HG03060 (cell line): ENCODE data around the gene GSPT1.
"Not testable (repeated sequence)": the region's sequence is repeated elsewhere in the genome, so short reads cannot be mapped to it uniquely, and the experiment has no call there.

Source experiments
- ATAC-seq: cut with Tn5 transposase; IDR thresholded peaks from one replicate; pipeline ENCODE4 v1.9.1; 2021; ENCODE audit warnings: low read depth, moderate number of reproducible peaks; ENCODE audit not compliant: unreplicated experiment

The GSPT1 gene

DNA sequence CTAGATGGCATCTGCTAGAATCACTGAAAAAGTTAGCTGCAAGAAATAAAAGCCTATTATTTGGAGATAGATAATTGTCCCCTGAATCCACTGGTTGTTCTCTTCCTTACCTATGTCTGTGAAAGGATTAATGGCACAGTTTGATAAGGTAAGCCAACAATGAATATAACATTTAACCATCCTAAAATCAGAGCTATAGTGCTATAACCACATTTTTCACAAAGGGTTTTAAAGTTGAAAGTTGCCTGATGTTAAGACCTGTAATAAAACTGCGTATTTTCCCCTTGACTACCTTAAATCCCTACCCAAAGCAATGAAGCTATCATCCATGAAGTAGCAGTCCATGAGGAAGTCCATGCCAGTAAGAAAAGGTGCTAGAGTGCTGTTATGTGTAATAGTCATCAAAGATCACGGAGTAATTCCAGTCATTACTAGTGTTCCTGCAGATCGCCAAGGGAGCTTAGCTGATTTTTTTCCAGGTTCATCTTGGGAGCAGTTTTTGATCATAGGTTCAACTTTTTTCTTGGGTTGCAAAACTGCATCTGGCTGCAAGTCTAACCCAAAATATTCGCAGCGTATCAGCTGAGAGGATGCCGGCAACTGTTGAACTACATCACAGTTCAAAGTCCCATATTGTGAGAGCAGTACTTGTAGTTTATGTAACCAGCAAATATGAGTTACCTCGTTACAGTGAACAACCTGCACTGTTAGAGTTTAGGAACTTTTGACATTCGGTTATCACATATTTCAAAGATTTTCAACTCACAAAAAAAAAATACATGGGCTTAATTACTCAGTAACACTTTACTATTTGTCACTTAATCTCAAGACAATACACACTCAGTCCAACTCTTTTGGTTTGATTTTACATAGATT lies 46.2 kb downstream of the GSPT1 start:
- ATAC-seq = no peak

GRCh38 chr16:11868412-11868980 lies 47.3 kb downstream of the GSPT1 start:
- no peak for ATAC-seq

GRCh38 chr16:11862489-11862888 lies 53.3 kb downstream of the GSPT1 start:
- ATAC-seq = no peak

GRCh38 chr16:11857161-11857560 lies 58.6 kb downstream of the GSPT1 start:
- no peak for ATAC-seq

DNA sequence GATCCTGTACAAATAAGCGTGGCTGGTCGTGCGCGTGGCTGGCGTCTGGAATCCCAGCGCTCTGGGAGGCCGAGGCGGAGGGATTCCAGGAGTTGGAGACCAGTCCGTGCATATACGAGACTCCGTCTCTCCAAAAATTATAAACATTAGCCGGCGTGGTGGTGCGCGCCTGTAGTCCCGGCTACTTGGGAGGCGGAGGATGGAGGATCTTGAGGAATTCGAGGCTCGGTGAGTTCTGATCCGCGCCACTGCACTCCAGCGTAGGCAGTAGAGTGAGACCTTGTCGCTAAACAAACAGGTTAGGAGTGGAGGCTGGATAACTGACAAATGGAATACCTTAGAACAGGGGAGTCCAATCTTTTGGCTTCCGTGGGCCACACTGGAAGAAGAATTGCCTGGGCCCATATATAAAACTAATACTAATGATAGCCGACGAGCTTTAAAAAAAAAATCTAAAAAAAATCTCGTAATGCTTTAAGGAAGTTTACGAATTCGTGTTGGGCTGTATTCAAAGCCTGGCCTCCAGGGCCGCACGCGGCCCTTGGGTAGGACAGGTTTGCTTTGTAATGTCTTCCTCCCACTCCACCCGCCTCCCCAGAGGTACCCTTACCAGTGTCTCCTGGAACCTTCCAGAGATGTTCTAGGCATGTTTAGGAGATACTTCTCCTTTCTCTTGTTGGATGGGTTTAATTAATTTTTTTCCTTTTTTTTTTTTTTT lies 63.5 kb downstream of the GSPT1 start:
- no peak for ATAC-seq

GRCh38 chr16:11851294-11852091 lies 64.3 kb downstream of the GSPT1 start, which contains the start of gene RSL1D1:
TSS of gene RSL1D1 (minus strand) at chr16:11851542. CDS start at chr16:11851512, 30 bp downstream.
- ATAC-seq = peak; percentile 88

DNA sequence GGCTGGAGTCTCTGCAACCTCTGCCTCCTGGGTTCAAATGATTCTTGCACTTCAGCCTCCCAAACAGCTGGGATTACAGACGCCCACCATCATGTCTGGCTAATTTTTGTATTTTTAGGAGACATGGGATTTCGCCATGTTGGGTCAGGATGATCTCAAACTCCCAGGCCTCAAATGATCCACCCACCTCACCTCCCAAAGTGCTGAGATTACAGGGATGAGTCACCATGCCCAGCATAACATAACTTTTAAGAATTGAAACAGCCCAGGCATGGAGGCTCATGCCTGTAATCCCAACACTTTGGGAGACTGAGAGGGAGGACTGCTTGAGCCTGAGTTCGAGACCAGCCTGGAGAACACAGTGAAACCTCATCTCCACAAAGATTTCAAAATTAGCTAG lies 66.9 kb downstream of the GSPT1 start:
- ATAC-seq = no peak

- no peak for ATAC-seq
Observed at GRCh38 chr16:11844499-11844898, 71.3 kb downstream of the GSPT1 start.

GRCh38 chr16:11843861-11844260 lies 71.9 kb downstream of the GSPT1 start:
- ATAC-seq = no peak

- no peak for ATAC-seq
Observed at GRCh38 chr16:11843206-11843605, 72.5 kb downstream of the GSPT1 start.

- no peak for ATAC-seq
Observed at GRCh38 chr16:11841026-11841425, 74.7 kb downstream of the GSPT1 start.

DNA sequence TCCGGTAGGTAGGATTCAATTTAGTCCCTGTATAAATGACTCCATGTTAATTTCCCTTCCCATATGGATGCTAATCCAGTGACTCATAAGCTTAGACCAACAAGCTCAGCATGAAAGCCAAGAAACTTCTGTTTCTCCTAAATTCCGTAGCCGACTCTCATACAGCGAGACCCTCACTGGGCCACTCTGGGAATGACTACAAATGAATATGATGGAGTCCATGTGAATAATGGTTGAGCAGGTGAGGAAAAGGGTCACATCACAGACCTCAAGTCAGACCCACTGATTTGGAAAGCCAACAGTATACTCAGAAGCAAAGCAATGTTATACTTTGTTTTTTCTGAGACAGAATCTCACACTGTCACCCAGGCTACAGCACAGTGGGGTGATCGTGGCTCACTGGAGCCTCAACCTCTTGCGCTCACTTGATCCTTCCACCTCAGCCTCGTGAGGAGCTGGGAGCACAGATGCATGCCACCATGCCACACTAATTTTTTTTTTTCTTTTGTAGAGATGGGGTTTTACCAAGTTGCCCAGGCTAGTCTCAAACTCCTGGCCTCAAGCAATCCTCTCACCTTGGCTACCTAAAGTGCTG lies 79.0 kb downstream of the GSPT1 start:
- ATAC-seq = no peak

DNA sequence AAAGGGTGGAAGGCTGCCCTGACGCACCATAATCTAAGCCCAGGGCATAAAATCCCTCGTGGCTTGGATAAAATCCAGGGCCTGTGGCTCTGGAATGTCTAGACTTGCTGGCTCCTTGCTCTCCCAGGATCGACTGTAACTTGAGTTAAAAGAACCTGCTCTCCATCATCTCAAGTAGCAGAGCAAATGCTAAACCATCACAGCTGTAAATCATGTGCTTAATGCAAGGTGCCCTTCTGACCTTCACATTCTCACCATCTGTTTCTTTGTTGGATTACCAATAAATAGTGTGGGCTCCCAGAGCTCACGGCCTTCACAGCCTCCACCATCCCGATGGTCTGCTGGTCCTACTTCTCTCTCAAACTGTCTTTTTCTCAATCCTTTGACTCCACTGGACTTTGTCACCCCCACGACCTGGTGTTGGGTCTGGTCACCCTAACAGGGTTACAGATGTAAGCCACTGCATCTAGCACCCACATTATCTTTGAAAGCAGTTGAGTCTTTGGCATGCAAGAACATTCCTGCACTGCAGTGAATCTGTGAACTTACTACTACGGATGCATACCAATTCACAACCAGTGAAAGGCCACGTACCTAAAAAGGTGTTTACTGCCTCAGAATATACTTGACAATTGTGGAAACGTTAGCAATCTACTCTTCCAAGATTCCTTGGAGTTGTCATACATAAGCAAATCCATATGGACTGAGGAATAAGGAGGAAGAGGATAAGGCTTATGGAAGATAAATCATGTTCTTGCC lies 79.7 kb downstream of the GSPT1 start:
- no peak for ATAC-seq

DNA sequence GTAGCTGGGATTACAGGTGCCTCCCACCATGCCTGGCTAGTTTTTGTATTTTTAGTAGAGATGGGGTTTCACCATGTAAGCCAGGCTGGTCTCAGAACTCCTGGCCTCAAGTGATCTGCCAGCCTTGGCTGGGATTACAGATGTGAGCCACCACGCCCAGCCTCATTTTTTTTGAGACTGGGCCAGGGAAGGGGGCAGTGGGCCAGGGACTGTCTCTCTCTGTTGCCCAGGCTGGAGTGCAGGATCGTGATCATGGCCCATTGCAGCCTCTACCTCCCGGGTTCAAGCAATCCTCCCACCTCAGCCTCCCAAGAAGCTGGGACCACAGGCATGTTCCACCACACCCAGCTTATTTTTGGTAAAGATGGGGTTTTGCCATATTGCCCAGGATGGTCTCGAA lies 80.4 kb downstream of the GSPT1 start:
- ATAC-seq = no peak

- no peak for ATAC-seq
Observed at GRCh38 chr16:11833951-11834695, 81.6 kb downstream of the GSPT1 start.

- ATAC-seq = no peak
Observed at GRCh38 chr16:11828696-11829095, 87.1 kb downstream of the GSPT1 start.

- not testable (repeated sequence) for ATAC-seq
Observed at GRCh38 chr16:11825520-11826165, 90.1 kb downstream of the GSPT1 start.

DNA sequence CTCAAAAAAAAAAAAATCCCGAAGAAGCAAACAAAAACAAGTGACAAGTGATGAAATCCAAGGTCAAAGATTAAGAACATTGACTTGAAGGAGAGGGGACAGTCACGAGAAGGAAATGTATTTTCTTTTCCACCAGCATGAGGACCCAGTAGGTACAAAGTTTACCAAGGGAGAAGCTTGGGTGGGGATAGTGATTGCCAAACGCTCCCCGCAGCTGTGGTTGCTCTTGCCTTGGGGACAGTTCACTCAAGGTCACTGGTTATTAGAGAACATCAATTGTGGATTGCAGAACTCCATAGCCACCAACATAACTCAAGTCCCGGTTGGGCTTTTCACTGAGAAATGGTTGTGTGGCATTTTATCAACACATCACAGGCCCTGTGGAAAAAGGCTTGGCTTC lies 91.4 kb downstream of the GSPT1 start:
- ATAC-seq = no peak
